Smooth muscle cell (in vitro differentiated cells): ENCODE measurements around the gene MS4A3. TPM values are rescaled to one million over a fixed set of nuclear protein-coding genes. Genes with fewer than 3 reads are reported as not detected.
"Not testable (repeated sequence)": the region's sequence is repeated elsewhere in the genome, so short reads cannot be mapped to it uniquely, and the experiment has no call there.

Source experiments
- DNase-seq: peaks from one replicate; lab custom pipeline; 2025; ENCODE audit not compliant: unreplicated experiment; lab: John Stamatoyannopoulos, UW
- H2AFZ ChIP-seq: fragments of 200-600 bp; sonication (generic); 2 replicates; pipeline ENCODE4 v1.6.0; 2016; ENCODE audit warnings: antibody characterized with exemption, low read depth, mild to moderate bottlenecking
- H3F3A ChIP-seq: fragments of 200-600 bp; sonication (generic); 2 replicates; pipeline ENCODE4 v1.6.0; 2017; ENCODE audit warnings: antibody characterized with exemption, low read depth
- H3K27ac ChIP-seq: fragments of 200-600 bp; sonication (generic); 2 replicates; pipeline ENCODE4 v1.5.1; 2016; ENCODE audit warnings: low read depth, mild to moderate bottlenecking
- H3K27me3 ChIP-seq: fragments of 200-600 bp; sonication (generic); 2 replicates; pipeline ENCODE4 v1.6.1; 2016; ENCODE audit warnings: low read depth, mild to moderate bottlenecking
- H3K36me3 ChIP-seq: fragments of 200-600 bp; sonication (generic); 2 replicates; pipeline ENCODE4 v1.5.1; 2016; ENCODE audit warnings: low read depth
- H3K4me1 ChIP-seq: fragments of 200-600 bp; sonication (generic); 2 replicates; pipeline ENCODE4 v1.5.1; 2016; ENCODE audit warnings: low read depth
- H3K4me2 ChIP-seq: fragments of 200-600 bp; sonication (generic); 2 replicates; pipeline ENCODE4 v1.6.0; 2016; ENCODE audit warnings: mild to moderate bottlenecking
- H3K4me3 ChIP-seq: fragments of 200-600 bp; sonication (generic); 2 replicates; pipeline ENCODE4 v1.5.1; 2016; ENCODE audit warnings: mild to moderate bottlenecking
- H3K79me2 ChIP-seq: fragments of 200-600 bp; sonication (generic); 2 replicates; pipeline ENCODE4 v1.6.0; 2016; ENCODE audit warnings: low read depth, mild to moderate bottlenecking
- H3K9ac ChIP-seq: fragments of 200-600 bp; sonication (generic); 2 replicates; pipeline ENCODE4 v1.6.0; 2016; ENCODE audit warnings: low read depth
- H3K9me3 ChIP-seq: fragments of 200-600 bp; sonication (generic); replicated peaks from 2 replicates; pipeline ENCODE4 v1.5.1; 2016; ENCODE audit warnings: low read depth
- H4K20me1 ChIP-seq: fragments of 200-600 bp; sonication (generic); 2 replicates; pipeline ENCODE4 v1.6.0; 2016; ENCODE audit warnings: low read depth
- CTCF ChIP-seq: fragments of 200-600 bp; sonication (generic); IDR thresholded peaks from 2 replicates; pipeline ENCODE4 v1.5.1; 2017; ENCODE audit warnings: borderline replicate concordance, mild to moderate bottlenecking, antibody characterized with exemption; ENCODE audit not compliant: insufficient read depth, poor library complexity, severe bottlenecking
- WGBS: methylation state at CpG from one replicate; pipeline ENCODE4 v1.1.7; 2016; ENCODE audit warnings: low lambda C conversion rate; 5-methylcytosine and 5-hydroxymethylcytosine counted together
- polyA plus RNA-seq: library from polyadenylated mRNA; unstranded; fragments of >200 nt; fragmentation: Nextera tagmentation; extraction: Ambion mirVana; gene quantifications from 2 replicates; pipeline ENCODE4 v1.2.1, GENCODE V29; 2016
- total RNA-seq: library from RNA; depleted of rRNA; stranded (reverse); fragments of >200 nt; gene quantifications from 2 replicates; pipeline ENCODE4 v1.2.3, GENCODE V29; 2014

MS4A3 gene
- total and polyA plus RNA-seq, 2 experiments from 2014 or later, result not detected

GRCh38 chr11:60029015-60029632, 27.3 kb upstream of the MS4A3 start:
- Histone ChIP-seq H4K20me1 (no peaks in the 10 kb centered on the region), H3K27ac (no peak overlapping the region), H3K4me2 (no peak overlapping the region), H3K4me3 (no peak overlapping the region), H3K9ac (no peak overlapping the region), H2AFZ (no peak overlapping the region), H3K79me2 (no peaks in the 10 kb centered on the region), H3K9me3 (no peaks in the 10 kb centered on the region), H3K36me3 (no peaks in the 10 kb centered on the region), H3K27me3 (no peaks in the 10 kb centered on the region), H3K4me1 (no peaks in the 10 kb centered on the region), H3F3A (no peaks in the 10 kb centered on the region)
- 72% methylated on average over 3 of the region's 3 CpGs for WGBS
- TF ChIP-seq CTCF, result no peak
- no peak for DNase-seq

GRCh38 chr11:60040109-60040508, 16.4 kb upstream of the MS4A3 start, which contains the start of gene OOSP2:
OOSP2 (plus strand) TSS chr11:60040409; CDS start chr11:60040460, 51 bp downstream.
- WGBS, result 73% methylated on average over 8 of the region's 8 CpGs

GRCh38 chr11:60050422-60050821, 6.0 kb upstream of the MS4A3 start:
- H3K4me3 ChIP-seq, H3F3A ChIP-seq, H4K20me1 ChIP-seq, H3K79me2 ChIP-seq, H3K27me3 ChIP-seq, H3K9ac ChIP-seq, H3K27ac ChIP-seq, H3K9me3 ChIP-seq, DNase-seq, H3K4me2 ChIP-seq, H2AFZ ChIP-seq, H3K36me3 ChIP-seq, H3K4me1 ChIP-seq: not testable (repeated sequence)

More at GRCh38 chr11:60040109-60040508, 16.4 kb upstream of the MS4A3 start, which contains the start of gene OOSP2:
- Histone ChIP-seq H3K4me1 (no peaks in the 10 kb centered on the region), H3K79me2 (no peaks in the 10 kb centered on the region), H3F3A (no peaks in the 10 kb centered on the region), H3K36me3 (no peaks in the 10 kb centered on the region), H4K20me1 (no peaks in the 10 kb centered on the region), H3K9me3 (no peaks in the 10 kb centered on the region), H3K9ac (no peak within 1 kb of the TSS), H3K4me2 (no peak within 1 kb of the TSS), H3K27me3 (no peaks in the 10 kb centered on the region), H3K4me3 (no peak within 1 kb of the TSS), H2AFZ (no peak within 1 kb of the TSS), H3K27ac (no peak within 1 kb of the TSS)
- no peak for DNase-seq
- no peak for TF ChIP-seq CTCF

GRCh38 chr11:60050839-60051238, 5.6 kb upstream of the MS4A3 start:
- not testable (repeated sequence) for H3K79me2 ChIP-seq, H3K27ac ChIP-seq, DNase-seq, H3K4me1 ChIP-seq, H3K4me3 ChIP-seq, H3K36me3 ChIP-seq, H3K9me3 ChIP-seq, H3K27me3 ChIP-seq, H3K4me2 ChIP-seq, H2AFZ ChIP-seq, H4K20me1 ChIP-seq, H3K9ac ChIP-seq, H3F3A ChIP-seq
- 79% methylated on average over 3 of the region's 3 CpGs for WGBS

- WGBS, result 84% methylated on average over 3 of the region's 3 CpGs
- no peak for TF ChIP-seq CTCF
- no peaks in the 10 kb centered on the region for H3K4me1 ChIP-seq
Measured at GRCh38 chr11:60059052-60059451, 2.6 kb downstream of the MS4A3 start.

More at GRCh38 chr11:60059052-60059451, 2.6 kb downstream of the MS4A3 start:
- Histone ChIP-seq H2AFZ (no peak overlapping the region), H3K4me3 (no peak overlapping the region), H3K36me3 (no peaks in the 10 kb centered on the region), H3K9me3 (no peaks in the 10 kb centered on the region), H3K9ac (no peak overlapping the region), H3K27me3 (no peaks in the 10 kb centered on the region), H3K4me2 (no peak overlapping the region), H4K20me1 (no peaks in the 10 kb centered on the region), H3K79me2 (no peaks in the 10 kb centered on the region), H3F3A (no peaks in the 10 kb centered on the region), H3K27ac (no peak overlapping the region)
- no peak for DNase-seq
